Bronchial epithelial cell (primary cell): Measurements from ENCODE around the gene SPAG17. TPM values are rescaled to one million over a fixed set of nuclear protein-coding genes. Genes with fewer than 3 reads are reported as not detected.
A peak's percentile ranks its signal among the peaks of the same experiment; 100 is the strongest.

ENCODE experiments used
- DNase-seq: peaks from one replicate; pipeline ENCODE4 v3.0.0-alpha.2; 2010; ENCODE audit warnings: low read depth
- FAIRE-seq: peaks from 2 replicates; lab custom pipeline; 2011; peaks lifted over from hg19 to GRCh38; lab: Jason Lieb, UNC
- H3K27me3 ChIP-seq: 2 replicates; pipeline ENCODE4 v1.5.1; 2011; ENCODE audit warnings: low read length; ENCODE audit not compliant: control insufficient read depth, insufficient read depth
- H3K36me3 ChIP-seq: 2 replicates; pipeline ENCODE4 v1.5.1; 2011; ENCODE audit warnings: low read length; ENCODE audit not compliant: control insufficient read depth, insufficient read depth
- H3K4me3 ChIP-seq: 2 replicates; pipeline ENCODE4 v1.5.1; 2011; ENCODE audit warnings: mild to moderate bottlenecking, low read depth, low read length, control low read depth
- CTCF ChIP-seq: IDR thresholded peaks from 2 replicates; pipeline ENCODE4 v1.5.1; 2011; ENCODE audit warnings: mild to moderate bottlenecking, moderate library complexity, low read length, control low read depth, inconsistent platforms; ENCODE audit not compliant: insufficient read depth, severe bottlenecking
- total RNA-seq: library from RNA; depleted of rRNA; stranded (reverse); fragments of >200 nt; gene quantifications from 2 replicates; pipeline ENCODE4 v1.2.1, GENCODE V29; 2014

SPAG17 gene
- total RNA-seq, 1 donor from 2014 or later: under 0.01 TPM

GRCh38 chr1:118118469-118118868 lies 66.6 kb downstream of the SPAG17 start:
- FAIRE-seq (no peak), DNase-seq (no peak)
- Histone ChIP-seq H3K4me3 (no peak overlapping the region), H3K36me3 (no peaks in the 10 kb centered on the region), H3K27me3 (no peaks in the 10 kb centered on the region)
- no peak for TF ChIP-seq CTCF

GRCh38 chr1:118117521-118117920 lies 67.5 kb downstream of the SPAG17 start:
- Histone ChIP-seq H3K4me3 (no peak overlapping the region), H3K36me3 (no peaks in the 10 kb centered on the region), H3K27me3 (no peaks in the 10 kb centered on the region)
- FAIRE-seq (no peak), DNase-seq (no peak)
- TF ChIP-seq CTCF: no peak

GRCh38 chr1:118116909-118117308 lies 68.1 kb downstream of the SPAG17 start:
- H3K36me3 ChIP-seq: no peaks in the 10 kb centered on the region
- FAIRE-seq: peak; percentile 32
- DNase-seq: no peak
- no peak overlapping the region for H3K4me3 ChIP-seq
- H3K27me3 ChIP-seq: no peaks in the 10 kb centered on the region
- TF ChIP-seq CTCF: no peak

GRCh38 chr1:118116401-118116800 lies 68.6 kb downstream of the SPAG17 start:
- Histone ChIP-seq H3K27me3 (no peaks in the 10 kb centered on the region), H3K4me3 (no peak overlapping the region), H3K36me3 (no peaks in the 10 kb centered on the region)
- DNase-seq (no peak), FAIRE-seq (no peak)
- TF ChIP-seq CTCF: no peak

GRCh38 chr1:118115567-118116295 lies 69.3 kb downstream of the SPAG17 start:
- DNase-seq: peak; percentile 63
- TF ChIP-seq CTCF: no peak

GRCh38 chr1:118113261-118113660 lies 71.8 kb downstream of the SPAG17 start:
- peak; percentile 87 for DNase-seq
- FAIRE-seq: no peak
- H3K27me3 ChIP-seq: no peaks in the 10 kb centered on the region
- H3K4me3 ChIP-seq: no peak overlapping the region
- TF ChIP-seq CTCF: no peak
- no peaks in the 10 kb centered on the region for H3K36me3 ChIP-seq

More at GRCh38 chr1:118115567-118116295, 69.3 kb downstream of the SPAG17 start:
- no peaks in the 10 kb centered on the region for H3K36me3 ChIP-seq
- no peak for FAIRE-seq
- no peaks in the 10 kb centered on the region for H3K27me3 ChIP-seq
- H3K4me3 ChIP-seq: no peak overlapping the region
